Fibroblast of skin of scalp (primary cell): Measurements from ENCODE around the gene ITGA1. TPM values are rescaled to one million over a fixed set of nuclear protein-coding genes. Genes with fewer than 3 reads are reported as not detected.
"Not testable (repeated sequence)": the region's sequence is repeated elsewhere in the genome, so short reads cannot be mapped to it uniquely, and the experiment has no call there.

Source experiments
- DNase-seq: peaks from one replicate; pipeline ENCODE4 v3.0.0-alpha.2; 2013
- polyA plus RNA-seq, 2 experiments: library from polyadenylated mRNA; unstranded; fragments of 120-200 nt; gene quantifications; one replicate each; pipeline ENCODE4 v1.2.1, GENCODE V29; 2013; ENCODE audit not compliant: insufficient read length in 2 of 2

ITGA1 gene
- polyA plus RNA-seq (2013, experiment 1 of 2; ENCODE audit: insufficient read length): 29.2 TPM
- 31.6 TPM for polyA plus RNA-seq (2013, experiment 2 of 2; ENCODE audit: insufficient read length)

- DNase-seq: peak; percentile 87
Observed at GRCh38 chr5:52787600-52788504, at the start of gene ITGA1, which contains the start of gene PELO. Gene ITGA1, plus strand, starts transcription at chr5:52787916. Its CDS starts 438 bp downstream, at chr5:52788354. Gene PELO, plus strand, starts transcription at chr5:52787916. Its CDS starts 12,479 bp downstream, at chr5:52800395.

DNA sequence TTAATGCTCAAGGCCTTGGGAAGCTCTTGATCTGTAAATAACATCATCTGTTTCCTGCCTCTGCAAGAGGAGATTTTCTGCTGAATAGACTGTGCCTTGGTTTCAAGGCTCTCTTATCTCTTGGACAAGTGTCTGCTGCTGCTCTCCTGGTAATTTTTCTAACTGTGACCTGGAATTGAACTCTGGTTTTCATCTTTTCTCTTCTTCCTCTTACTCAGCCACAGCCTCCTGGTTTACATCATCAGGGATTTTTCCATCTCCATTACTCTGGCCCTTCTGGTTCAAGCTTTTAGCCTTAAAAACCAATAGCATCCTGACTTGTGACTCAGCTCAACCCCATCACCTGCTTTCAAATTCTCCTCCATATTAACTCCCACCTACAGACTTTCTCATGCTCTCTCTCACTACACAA lies 49.6 kb upstream of the ITGA1 start:
- DNase-seq: no peak

DNA sequence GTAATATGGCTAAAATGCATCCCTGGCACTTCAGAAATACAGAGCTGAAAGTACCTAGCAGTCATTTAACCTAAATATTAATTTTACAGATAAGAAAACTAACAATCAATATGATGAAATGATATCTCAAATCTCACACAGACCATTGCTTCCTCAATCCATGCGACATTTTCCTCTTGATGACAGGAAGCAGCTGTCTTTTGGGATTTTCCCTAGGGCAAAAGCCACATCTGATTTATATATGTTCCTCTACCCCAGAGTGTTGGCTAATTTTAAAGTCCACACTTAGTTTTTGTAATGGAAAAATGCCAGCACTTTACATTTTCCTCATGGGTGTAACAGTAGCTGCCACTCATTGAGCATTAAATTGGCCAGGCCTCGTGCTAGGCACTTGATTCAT lies 47.7 kb upstream of the ITGA1 start:
- no peak for DNase-seq

- no peak for DNase-seq
Observed at GRCh38 chr5:52743012-52743411, 44.7 kb upstream of the ITGA1 start.

- DNase-seq: no peak
Observed at GRCh38 chr5:52743529-52743928, 44.2 kb upstream of the ITGA1 start.

DNA sequence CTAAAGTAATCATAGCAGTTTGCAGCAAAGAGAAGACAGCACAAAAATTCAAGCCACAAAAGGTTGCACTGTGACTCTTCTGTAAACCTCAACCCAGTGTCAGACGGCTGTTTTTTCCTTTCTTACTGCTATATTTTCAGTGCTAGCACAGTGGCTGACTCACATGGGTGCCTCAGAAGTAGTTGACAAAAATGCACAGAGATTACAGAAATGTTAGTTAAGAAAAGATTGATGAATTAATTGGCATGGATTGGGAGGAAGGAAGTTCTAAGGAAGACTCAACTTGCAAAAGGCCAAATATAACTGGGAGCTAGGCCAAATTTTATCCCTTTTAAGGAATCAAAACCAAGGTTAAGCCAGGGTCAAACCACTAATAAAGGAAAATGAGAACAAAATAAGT lies 43.7 kb upstream of the ITGA1 start:
- peak; percentile 34 for DNase-seq

DNA sequence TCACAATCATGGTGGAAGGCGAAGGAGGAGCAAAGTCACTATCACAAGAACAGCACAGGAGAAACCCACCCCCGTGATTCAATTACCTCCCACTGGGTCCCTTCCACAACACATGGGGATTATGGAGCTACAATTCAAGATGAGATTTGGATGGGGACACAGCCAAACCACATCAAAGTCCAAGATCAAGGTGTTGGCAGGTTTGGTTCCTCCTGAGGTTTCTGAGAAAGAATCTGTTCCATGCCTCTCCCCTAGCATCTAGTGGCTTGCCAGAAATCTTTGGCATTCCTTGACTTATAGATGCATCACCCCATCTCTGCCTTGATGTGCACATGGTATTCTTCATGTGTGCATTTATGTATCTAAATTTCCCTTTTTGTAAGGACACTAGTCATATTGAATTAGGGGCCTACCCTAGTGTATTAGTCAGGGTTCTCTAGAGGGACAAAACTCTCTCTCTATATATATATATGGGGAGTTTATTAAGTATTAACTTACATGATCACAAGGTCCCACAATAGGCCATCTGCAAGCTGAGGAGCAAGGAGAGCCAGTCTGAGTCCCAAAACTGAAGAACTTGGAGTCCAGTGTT lies 42.8 kb upstream of the ITGA1 start:
- DNase-seq: not testable (repeated sequence)

DNA sequence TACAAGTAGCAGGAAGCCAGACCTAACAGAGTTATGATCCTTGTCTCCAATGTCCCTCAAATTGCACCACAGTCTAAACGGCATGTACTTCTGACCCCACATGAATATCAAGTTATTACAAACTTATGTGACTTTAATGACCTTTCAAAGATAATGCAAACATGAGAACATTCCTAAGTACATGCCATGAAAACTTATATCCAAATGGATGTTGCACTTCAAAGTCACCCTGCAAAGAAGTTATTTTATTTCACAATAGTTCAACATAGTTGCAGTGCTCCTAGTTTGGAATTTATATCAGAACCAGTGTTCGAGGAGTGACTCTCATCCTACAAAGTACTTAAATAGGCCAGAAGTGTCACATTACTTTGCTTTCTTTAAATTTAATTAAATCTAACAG lies 41.2 kb upstream of the ITGA1 start:
- peak; percentile 81 for DNase-seq

- DNase-seq: no peak
Observed at GRCh38 chr5:52748590-52748989, 39.1 kb upstream of the ITGA1 start.

DNA sequence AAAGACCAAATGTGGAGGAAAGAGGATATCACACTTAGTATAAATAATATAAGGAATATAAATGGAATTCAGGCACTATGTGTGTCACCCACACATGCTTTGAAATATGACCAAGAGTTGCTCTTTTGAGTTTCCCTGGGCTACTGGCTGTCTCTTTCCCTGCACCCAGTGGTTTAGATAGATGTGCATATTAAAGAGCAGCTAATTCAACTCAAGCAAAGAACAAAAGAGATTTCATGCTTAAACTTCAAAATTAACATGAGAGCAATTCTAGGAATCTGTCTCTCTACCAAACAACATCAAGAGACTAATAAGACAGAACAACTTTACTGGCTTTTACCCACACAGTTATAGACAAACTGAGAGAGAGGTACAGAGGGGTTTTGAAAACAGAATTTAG lies 38.0 kb upstream of the ITGA1 start:
- no peak for DNase-seq

GRCh38 chr5:52751137-52751536 lies 36.6 kb upstream of the ITGA1 start:
- DNase-seq: no peak

DNA sequence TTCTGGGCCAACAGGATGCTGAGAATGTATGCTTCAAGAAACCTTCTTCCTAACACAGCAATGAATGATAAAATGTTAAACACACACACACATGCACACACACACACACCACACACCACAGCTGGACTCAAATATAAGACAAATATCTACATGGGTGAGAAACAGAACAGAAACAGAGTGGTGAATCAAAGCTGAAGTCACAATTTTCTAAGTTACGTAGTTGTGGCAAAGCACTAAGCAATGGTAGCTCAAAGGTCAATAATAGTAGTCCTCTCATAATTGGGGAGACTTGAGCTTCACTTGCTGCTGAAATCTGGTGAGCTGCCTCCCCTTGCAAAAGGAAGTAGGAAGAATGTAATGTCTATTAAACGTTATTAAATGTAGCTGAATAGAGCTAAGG lies 33.7 kb upstream of the ITGA1 start:
- DNase-seq: no peak

DNA sequence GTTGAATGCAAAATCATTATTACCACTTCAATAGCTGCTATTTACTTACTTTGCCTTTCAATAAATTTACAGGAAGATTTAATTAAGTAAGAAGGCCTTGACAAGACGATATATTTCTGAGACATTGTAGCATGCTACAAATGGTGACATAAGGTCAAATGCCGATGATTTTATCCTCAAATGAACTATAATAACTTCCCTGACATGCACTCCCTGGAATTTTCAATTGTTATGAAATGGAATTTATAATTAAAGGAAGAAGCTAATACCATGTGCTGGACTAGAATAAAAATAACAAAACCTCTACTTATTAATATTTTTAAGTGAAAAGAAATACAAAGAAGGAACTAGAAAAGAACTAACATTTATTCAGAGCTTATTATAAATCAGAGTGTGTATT lies 30.2 kb upstream of the ITGA1 start:
- DNase-seq: peak; percentile 39

DNA sequence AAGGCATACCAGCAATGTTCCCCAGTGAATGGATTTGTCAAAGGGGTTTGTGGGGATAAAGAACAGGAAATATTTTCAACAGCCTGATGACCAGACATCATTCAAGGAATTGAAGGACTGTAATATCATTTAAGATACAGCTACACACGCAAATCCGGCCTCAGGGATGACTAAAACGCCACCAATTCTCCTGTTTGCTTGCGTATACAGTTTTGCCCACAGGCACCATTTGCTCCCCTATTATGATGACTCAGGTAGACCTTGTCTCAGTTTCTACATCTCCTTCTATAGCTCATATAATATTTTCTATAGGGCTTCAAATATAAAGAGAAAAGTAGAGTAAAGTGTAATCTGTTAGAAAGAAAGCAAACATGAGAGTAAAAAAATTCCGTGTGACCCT lies 29.7 kb upstream of the ITGA1 start:
- DNase-seq: no peak

GRCh38 chr5:52759331-52759730 lies 28.4 kb upstream of the ITGA1 start:
- peak; percentile 75 for DNase-seq

DNA sequence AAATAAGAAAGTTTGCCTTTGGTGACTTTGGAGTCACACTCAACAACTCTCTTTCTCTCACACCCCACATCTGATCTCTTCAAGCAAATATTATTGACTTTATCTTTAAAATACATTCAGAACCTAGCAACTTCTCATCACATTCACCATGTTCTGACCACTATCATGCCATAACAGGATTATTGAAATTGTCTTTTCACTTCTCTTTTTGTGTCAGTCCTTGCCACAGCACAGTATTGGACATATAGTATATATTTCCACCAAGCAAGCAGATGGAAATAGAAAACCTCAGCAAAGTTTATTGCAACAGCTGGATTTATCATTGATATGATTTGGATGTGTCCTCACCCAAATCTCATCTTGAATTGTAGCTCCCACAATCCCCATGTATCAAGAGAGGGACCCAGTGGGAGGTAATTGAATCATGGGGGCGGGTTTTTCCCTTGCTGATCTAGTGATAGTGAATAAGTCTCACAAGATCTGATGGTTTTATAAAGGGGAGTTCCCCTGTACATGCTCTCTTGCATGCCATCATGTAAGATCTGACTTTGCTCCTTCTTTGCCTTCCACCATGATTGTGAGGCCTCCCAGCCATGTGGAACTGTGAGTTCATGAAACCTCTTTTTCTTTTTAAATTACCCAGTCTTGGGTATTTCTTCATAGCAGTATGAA lies 26.9 kb upstream of the ITGA1 start:
- no peak for DNase-seq

DNA sequence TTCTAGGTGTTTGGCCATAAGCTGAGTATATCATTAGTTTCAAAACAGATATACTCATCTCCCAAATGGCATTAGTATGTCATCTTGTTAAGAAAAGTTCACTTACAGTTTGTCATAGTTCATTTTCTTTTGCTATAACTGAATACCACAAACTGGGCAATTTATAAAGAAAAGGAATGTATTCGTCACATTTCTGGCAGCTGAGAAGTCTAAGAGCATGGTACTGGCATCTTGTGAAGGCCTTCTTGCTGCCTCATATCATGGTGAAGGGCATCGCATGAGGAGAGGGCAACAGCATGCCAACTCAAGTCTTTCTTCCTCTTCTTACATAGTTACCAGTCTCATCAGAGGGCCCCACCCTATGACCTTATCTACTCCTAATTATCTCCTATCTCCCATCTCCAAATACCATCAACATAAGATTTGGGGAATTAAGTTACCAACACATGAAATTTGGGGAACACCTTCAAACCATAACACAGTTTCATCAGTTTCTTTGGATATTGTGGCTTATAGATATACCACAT lies 20.4 kb upstream of the ITGA1 start:
- no peak for DNase-seq

- no peak for DNase-seq
Observed at GRCh38 chr5:52767766-52768480, 19.8 kb upstream of the ITGA1 start.

- DNase-seq: no peak
Observed at GRCh38 chr5:52769061-52769460, 18.7 kb upstream of the ITGA1 start.

GRCh38 chr5:52770287-52770939 lies 17.3 kb upstream of the ITGA1 start:
- DNase-seq: no peak

- no peak for DNase-seq
Observed at GRCh38 chr5:52771343-52772039, 16.2 kb upstream of the ITGA1 start.
